ENCODE data around the gene CAMK4.
A peak's percentile ranks its signal among the peaks of the same experiment; 100 is the strongest.

Gene CAMK4

GRCh38 chr5:111498346-111498745, 274.2 kb downstream of the CAMK4 start:
- no peak overlapping the region for H3K4me3 ChIP-seq (ENCODE audit: low read depth in 1 of 2, low read length in 2 of 2)
- H3K27ac ChIP-seq (ENCODE audit: low read depth, low read length): no peak overlapping the region
- no peak overlapping the region for H3K9ac ChIP-seq (ENCODE audit: low read length)
- H3K27me3 ChIP-seq (ENCODE audit: control insufficient read depth in 1 of 2, insufficient read depth in 2 of 2, low read length in 2 of 2): no peaks in the 10 kb centered on the region
- H3K9me3 ChIP-seq (ENCODE audit: low read length): no peaks in the 10 kb centered on the region
- no peaks in the 10 kb centered on the region for H3K36me3 ChIP-seq (ENCODE audit: insufficient read depth, low read length)
- no peaks in the 10 kb centered on the region for H3K4me1 ChIP-seq (ENCODE audit: insufficient read depth, low read length)

GRCh38 chr5:111502956-111503355, 278.8 kb downstream of the CAMK4 start:
- H3K4me1 ChIP-seq (ENCODE audit: insufficient read depth, low read length): no peaks in the 10 kb centered on the region
- H3K27ac ChIP-seq (ENCODE audit: low read depth, low read length): no peak overlapping the region
- no peaks in the 10 kb centered on the region for H3K9me3 ChIP-seq (ENCODE audit: low read length)
- no peak overlapping the region for H3K9ac ChIP-seq (ENCODE audit: low read length)
- H3K27me3 ChIP-seq (ENCODE audit: control insufficient read depth in 1 of 2, insufficient read depth in 2 of 2, low read length in 2 of 2): no peaks in the 10 kb centered on the region
- H3K4me3 ChIP-seq (ENCODE audit: low read depth in 1 of 2, low read length in 2 of 2): no peak overlapping the region
- no peaks in the 10 kb centered on the region for H3K36me3 ChIP-seq (ENCODE audit: insufficient read depth, low read length)

GRCh38 chr5:111505096-111505495, 280.9 kb downstream of the CAMK4 start:
- no peak overlapping the region for H3K4me3 ChIP-seq (ENCODE audit: low read depth in 1 of 2, low read length in 2 of 2)
- no peaks in the 10 kb centered on the region for H3K36me3 ChIP-seq (ENCODE audit: insufficient read depth, low read length)
- no peaks in the 10 kb centered on the region for H3K27me3 ChIP-seq (ENCODE audit: control insufficient read depth in 1 of 2, insufficient read depth in 2 of 2, low read length in 2 of 2)
- no peaks in the 10 kb centered on the region for H3K4me1 ChIP-seq (ENCODE audit: insufficient read depth, low read length)
- H3K9me3 ChIP-seq (ENCODE audit: low read length): no peaks in the 10 kb centered on the region
- H3K27ac ChIP-seq (ENCODE audit: low read depth, low read length): no peak overlapping the region
- no peak overlapping the region for H3K9ac ChIP-seq (ENCODE audit: low read length)

- Histone ChIP-seq H3K9me3 (ENCODE audit: low read length) (no peaks in the 10 kb centered on the region), H3K36me3 (ENCODE audit: insufficient read depth, low read length) (no peaks in the 10 kb centered on the region), H3K4me3 (ENCODE audit: low read depth in 1 of 2, low read length in 2 of 2) (no peak overlapping the region), H3K9ac (ENCODE audit: low read length) (no peak overlapping the region), H3K27me3 (ENCODE audit: control insufficient read depth in 1 of 2, insufficient read depth in 2 of 2, low read length in 2 of 2) (no peaks in the 10 kb centered on the region), H3K27ac (ENCODE audit: low read depth, low read length) (no peak overlapping the region), H3K4me1 (ENCODE audit: insufficient read depth, low read length) (no peaks in the 10 kb centered on the region)
Observed at GRCh38 chr5:111507276-111507675, 283.1 kb downstream of the CAMK4 start.

GRCh38 chr5:111509119-111509518, 284.9 kb downstream of the CAMK4 start:
- Histone ChIP-seq H3K9me3 (ENCODE audit: low read length) (no peaks in the 10 kb centered on the region), H3K4me3 (ENCODE audit: low read depth in 1 of 2, low read length in 2 of 2) (no peak overlapping the region), H3K27ac (ENCODE audit: low read depth, low read length) (no peak overlapping the region), H3K9ac (ENCODE audit: low read length) (no peak overlapping the region), H3K36me3 (ENCODE audit: insufficient read depth, low read length) (no peaks in the 10 kb centered on the region), H3K4me1 (ENCODE audit: insufficient read depth, low read length) (peaks cover 5% of the 10 kb centered on the region), H3K27me3 (ENCODE audit: control insufficient read depth in 1 of 2, insufficient read depth in 2 of 2, low read length in 2 of 2) (no peaks in the 10 kb centered on the region)

- Histone ChIP-seq H3K4me3 (ENCODE audit: low read depth in 1 of 2, low read length in 2 of 2) (peak overlapping the region; percentile 64 to 75), H3K9me3 (ENCODE audit: low read length) (no peaks in the 10 kb centered on the region), H3K27me3 (ENCODE audit: control insufficient read depth in 1 of 2, insufficient read depth in 2 of 2, low read length in 2 of 2) (no peaks in the 10 kb centered on the region), H3K4me1 (ENCODE audit: insufficient read depth, low read length) (peaks cover 5% of the 10 kb centered on the region), H3K9ac (ENCODE audit: low read length) (no peak overlapping the region), H3K27ac (ENCODE audit: low read depth, low read length) (no peak overlapping the region), H3K36me3 (ENCODE audit: insufficient read depth, low read length) (no peaks in the 10 kb centered on the region)
Observed at GRCh38 chr5:111511174-111511830, 287.1 kb downstream of the CAMK4 start.

GRCh38 chr5:111511831-111512374, 287.7 kb downstream of the CAMK4 start:
- H3K4me3 ChIP-seq (ENCODE audit: low read depth in 1 of 2, low read length in 2 of 2): peak overlapping the region; percentile 64 to 75
- H3K9me3 ChIP-seq (ENCODE audit: low read length): no peaks in the 10 kb centered on the region
- no peaks in the 10 kb centered on the region for H3K36me3 ChIP-seq (ENCODE audit: insufficient read depth, low read length)
- H3K27ac ChIP-seq (ENCODE audit: low read depth, low read length): peak overlapping the region; percentile 61
- peaks cover 5% of the 10 kb centered on the region for H3K4me1 ChIP-seq (ENCODE audit: insufficient read depth, low read length)
- H3K27me3 ChIP-seq (ENCODE audit: control insufficient read depth in 1 of 2, insufficient read depth in 2 of 2, low read length in 2 of 2): no peaks in the 10 kb centered on the region
- H3K9ac ChIP-seq (ENCODE audit: low read length): peak overlapping the region; percentile 14

GRCh38 chr5:111512375-111513130, 288.4 kb downstream of the CAMK4 start, which contains the start of gene STARD4:
STARD4 (minus strand) TSS chr5:111512535; CDS start chr5:111507433, 5,102 bp downstream.
- H3K36me3 ChIP-seq (ENCODE audit: insufficient read depth, low read length): no peaks in the 10 kb centered on the region
- peak within 1 kb of the TSS; percentile 61 for H3K27ac ChIP-seq (ENCODE audit: low read depth, low read length)
- peak within 1 kb of the TSS; percentile 14 for H3K9ac ChIP-seq (ENCODE audit: low read length)
- peaks cover 5% of the 10 kb centered on the region for H3K4me1 ChIP-seq (ENCODE audit: insufficient read depth, low read length)
- H3K9me3 ChIP-seq (ENCODE audit: low read length): no peaks in the 10 kb centered on the region
- no peaks in the 10 kb centered on the region for H3K27me3 ChIP-seq (ENCODE audit: control insufficient read depth in 1 of 2, insufficient read depth in 2 of 2, low read length in 2 of 2)
- peak within 1 kb of the TSS; percentile 64 to 75 for H3K4me3 ChIP-seq (ENCODE audit: low read depth in 1 of 2, low read length in 2 of 2)

GRCh38 chr5:111513131-111513520, 288.9 kb downstream of the CAMK4 start:
- Histone ChIP-seq H3K27ac (ENCODE audit: low read depth, low read length) (peak overlapping the region; percentile 41), H3K9me3 (ENCODE audit: low read length) (no peaks in the 10 kb centered on the region)

GRCh38 chr5:111514087-111514486, 289.9 kb downstream of the CAMK4 start:
- Histone ChIP-seq H3K27ac (ENCODE audit: low read depth, low read length) (no peak overlapping the region), H3K27me3 (ENCODE audit: control insufficient read depth in 1 of 2, insufficient read depth in 2 of 2, low read length in 2 of 2) (no peaks in the 10 kb centered on the region), H3K36me3 (ENCODE audit: insufficient read depth, low read length) (no peaks in the 10 kb centered on the region), H3K4me3 (ENCODE audit: low read depth in 1 of 2, low read length in 2 of 2) (no peak overlapping the region), H3K9me3 (ENCODE audit: low read length) (no peaks in the 10 kb centered on the region), H3K9ac (ENCODE audit: low read length) (no peak overlapping the region), H3K4me1 (ENCODE audit: insufficient read depth, low read length) (peaks cover 5% of the 10 kb centered on the region)

More at GRCh38 chr5:111513131-111513520, 288.9 kb downstream of the CAMK4 start:
- Histone ChIP-seq H3K27me3 (ENCODE audit: control insufficient read depth in 1 of 2, insufficient read depth in 2 of 2, low read length in 2 of 2) (no peaks in the 10 kb centered on the region), H3K9ac (ENCODE audit: low read length) (no peak overlapping the region), H3K4me1 (ENCODE audit: insufficient read depth, low read length) (peaks cover 5% of the 10 kb centered on the region), H3K4me3 (ENCODE audit: low read depth in 1 of 2, low read length in 2 of 2) (peak overlapping the region; percentile 64 to 75), H3K36me3 (ENCODE audit: insufficient read depth, low read length) (no peaks in the 10 kb centered on the region)

GRCh38 chr5:111517853-111518501, 293.8 kb downstream of the CAMK4 start:
- Histone ChIP-seq H3K9ac (ENCODE audit: low read length) (no peak overlapping the region), H3K4me3 (ENCODE audit: low read depth in 1 of 2, low read length in 2 of 2) (no peak overlapping the region), H3K9me3 (ENCODE audit: low read length) (no peaks in the 10 kb centered on the region), H3K27me3 (ENCODE audit: control insufficient read depth in 1 of 2, insufficient read depth in 2 of 2, low read length in 2 of 2) (no peaks in the 10 kb centered on the region), H3K36me3 (ENCODE audit: insufficient read depth, low read length) (no peaks in the 10 kb centered on the region), H3K4me1 (ENCODE audit: insufficient read depth, low read length) (peaks cover 4% of the 10 kb centered on the region), H3K27ac (ENCODE audit: low read depth, low read length) (no peak overlapping the region)
